OCI-M2 (cell line): ENCODE results near the gene SHISA2.

Experiments
- DNase-seq: peaks from one replicate; lab custom pipeline; 2025; ENCODE audit not compliant: unreplicated experiment; lab: John Stamatoyannopoulos, UW

SHISA2 gene

GRCh38 chr13:26019881-26020870, 31.6 kb downstream of the SHISA2 start:
- no peak for DNase-seq

- no peak for DNase-seq
Observed at GRCh38 chr13:26019251-26019650, 32.6 kb downstream of the SHISA2 start.

- no peak for DNase-seq
Observed at GRCh38 chr13:26017932-26018665, 33.7 kb downstream of the SHISA2 start.

- DNase-seq, result no peak
Observed at GRCh38 chr13:26017196-26017921, 34.5 kb downstream of the SHISA2 start.

DNA sequence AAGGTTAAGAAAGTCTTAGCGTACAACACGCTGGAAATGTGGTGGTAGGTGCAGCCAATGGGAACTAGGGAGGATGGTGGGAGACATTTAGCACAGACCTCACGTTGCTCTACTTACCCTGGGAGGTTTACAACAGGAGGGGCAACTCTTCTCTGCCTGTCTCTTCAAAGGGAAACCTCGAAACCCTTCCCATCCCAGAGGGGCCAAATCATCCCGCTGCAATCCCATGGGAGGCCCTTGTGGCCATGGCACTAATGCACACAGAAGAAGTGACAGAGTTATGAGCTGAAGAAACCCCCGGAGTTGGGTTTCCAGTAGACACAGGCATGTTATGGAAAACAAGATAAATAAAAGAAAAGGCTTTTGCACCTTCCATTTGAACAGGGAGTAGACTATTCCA, 35.6 kb downstream of the SHISA2 start:
- DNase-seq, result no peak

GRCh38 chr13:26015271-26016125, 36.3 kb downstream of the SHISA2 start:
- no peak for DNase-seq

DNA sequence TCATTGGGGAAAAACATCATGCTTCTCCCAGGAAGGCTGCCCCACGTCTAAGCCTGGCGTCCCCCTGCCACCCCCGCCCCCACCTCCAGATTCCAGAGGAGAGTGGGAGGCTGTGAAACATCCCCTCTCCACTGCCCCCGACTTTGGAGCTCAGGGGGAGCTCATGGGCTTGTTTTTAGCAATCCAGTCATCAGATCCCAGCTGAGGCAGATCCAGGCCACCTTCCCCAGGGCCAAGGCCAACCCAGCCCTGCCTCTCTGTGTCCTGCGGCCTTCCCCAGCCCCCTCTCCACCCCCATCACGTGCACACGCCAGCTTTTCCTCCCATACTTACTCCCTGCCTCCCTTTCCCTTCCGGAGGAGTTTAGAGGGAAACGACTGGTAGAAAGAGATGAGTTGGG, 38.8 kb downstream of the SHISA2 start:
- DNase-seq, result no peak

- DNase-seq, result no peak
Observed at GRCh38 chr13:26011996-26012821, 39.6 kb downstream of the SHISA2 start.

- DNase-seq, result no peak
Observed at GRCh38 chr13:26011208-26011573, 40.6 kb downstream of the SHISA2 start.

DNA sequence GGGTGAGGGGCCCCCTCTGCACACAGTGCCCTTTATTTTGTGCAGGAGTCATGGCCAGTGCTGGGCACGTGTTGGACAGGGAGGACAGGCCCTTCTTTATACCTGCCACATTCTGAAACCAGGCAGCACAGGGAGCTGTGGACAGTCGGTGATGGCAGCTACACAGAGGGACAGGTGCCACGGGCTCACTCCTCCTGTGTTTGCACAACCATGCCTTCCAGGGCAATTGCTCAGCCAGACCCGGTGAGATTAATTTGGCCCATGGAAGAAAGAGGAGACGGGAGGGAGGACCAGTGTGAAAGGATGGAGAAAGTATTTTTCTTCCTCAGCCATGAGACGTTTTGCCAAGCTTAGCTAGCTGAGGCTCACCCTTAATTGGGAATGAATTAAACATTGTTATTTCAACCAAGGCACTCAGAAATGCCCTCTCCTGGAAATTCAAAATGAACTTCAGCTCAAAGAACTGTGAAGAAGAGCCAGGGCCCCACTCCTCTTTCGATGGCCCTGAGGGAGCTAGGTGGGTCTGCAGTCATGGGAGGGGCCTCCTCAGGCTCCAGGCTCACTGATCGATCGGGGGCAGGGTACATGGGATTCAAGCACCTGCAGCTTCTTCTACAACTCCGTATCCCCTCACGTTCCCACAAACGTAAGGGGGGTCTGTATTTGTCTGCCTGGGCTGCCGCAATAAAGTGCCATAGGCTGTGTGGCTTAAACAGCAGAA, 41.2 kb downstream of the SHISA2 start:
- no peak for DNase-seq

DNA sequence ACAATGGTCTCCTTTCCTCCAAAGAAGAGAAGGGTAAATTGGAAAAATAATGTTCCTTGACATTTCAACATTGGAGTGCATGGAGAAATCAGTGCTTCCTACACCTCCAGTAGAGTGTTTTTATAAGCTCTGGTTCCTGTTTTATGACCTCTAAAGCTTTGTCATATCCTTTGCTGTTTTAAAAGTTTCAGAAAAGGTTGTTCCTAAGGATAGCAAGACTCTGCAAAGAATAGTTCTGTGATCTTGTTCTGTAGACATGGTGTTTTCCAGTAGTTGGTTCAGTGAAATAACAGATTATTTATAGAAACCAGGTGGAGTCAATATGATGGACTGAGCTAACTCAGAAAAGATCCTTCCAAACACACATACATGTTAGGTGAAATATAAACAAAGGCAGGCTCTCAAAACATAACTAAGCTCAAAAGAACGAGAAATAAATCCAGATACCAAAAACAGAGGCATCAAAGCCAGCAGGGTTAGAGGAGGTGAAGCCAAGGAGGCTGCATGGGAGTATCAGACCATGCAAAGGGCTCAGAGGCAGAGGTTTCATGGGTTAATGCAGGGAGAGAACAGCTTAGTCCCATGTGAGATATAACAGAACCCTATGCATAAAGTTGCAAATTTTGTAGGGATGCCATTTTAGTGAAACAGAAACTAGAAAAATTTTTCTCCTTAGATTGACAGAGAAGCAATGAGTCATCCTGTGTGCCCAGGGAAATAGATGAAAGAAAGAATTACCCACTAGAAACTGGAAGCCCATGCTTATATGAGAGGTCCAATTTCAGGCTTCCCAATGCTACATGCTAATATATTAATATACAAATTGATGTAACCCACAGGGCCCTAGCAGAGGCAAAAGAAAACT, 44.3 kb downstream of the SHISA2 start:
- no peak for DNase-seq
